Activated naive CD4-positive, alpha-beta T cell treated with anti-CD3 and anti-CD28 coated beads, Interleukin-2, amount 50 U/mL, for 16 hours (primary cell): Measurements from ENCODE around the gene ECE1.
"Not testable (repeated sequence)": the region's sequence is repeated elsewhere in the genome, so short reads cannot be mapped to it uniquely, and the experiment has no call there.

Source experiments
- DNase-seq: peaks from one replicate; pipeline ENCODE4 v3.0.0-alpha.2; 2020

ECE1 gene

GRCh38 chr1:21216835-21217811 lies 73.1 kb downstream of the ECE1 start:
- DNase-seq = peak; percentile 74

- DNase-seq = no peak
These were observed 78.1 kb downstream of the ECE1 start for GRCh38 chr1:21212126-21212525.

GRCh38 chr1:21208137-21208700 lies 82.0 kb downstream of the ECE1 start:
- DNase-seq = not testable (repeated sequence)

GRCh38 chr1:21206117-21206516 lies 84.1 kb downstream of the ECE1 start:
- no peak for DNase-seq

GRCh38 chr1:21205416-21205815 lies 84.8 kb downstream of the ECE1 start:
- no peak for DNase-seq

GRCh38 chr1:21201650-21202049 lies 88.6 kb downstream of the ECE1 start:
- DNase-seq = no peak

- not testable (repeated sequence) for DNase-seq
These were observed 89.0 kb downstream of the ECE1 start for GRCh38 chr1:21201238-21201637.

GRCh38 chr1:21200767-21201166 lies 89.5 kb downstream of the ECE1 start:
- DNase-seq = no peak

- no peak for DNase-seq
These were observed 91.3 kb downstream of the ECE1 start for GRCh38 chr1:21198929-21199328.

- DNase-seq = no peak
These were observed 97.4 kb downstream of the ECE1 start for GRCh38 chr1:21192871-21193270.

- no peak for DNase-seq
These were observed 98.0 kb downstream of the ECE1 start for GRCh38 chr1:21192284-21192683.

- DNase-seq = not testable (repeated sequence)
These were observed 99.5 kb downstream of the ECE1 start for GRCh38 chr1:21190771-21191170.

- no peak for DNase-seq
These were observed 100.3 kb downstream of the ECE1 start for GRCh38 chr1:21189906-21190500.

- DNase-seq = no peak
These were observed 100.8 kb downstream of the ECE1 start for GRCh38 chr1:21189421-21189820.

- no peak for DNase-seq
These were observed 102.0 kb downstream of the ECE1 start for GRCh38 chr1:21188235-21188634.

- no peak for DNase-seq
These were observed 105.0 kb downstream of the ECE1 start for GRCh38 chr1:21185221-21185731.

GRCh38 chr1:21184276-21184675 lies 106.0 kb downstream of the ECE1 start:
- no peak for DNase-seq

- DNase-seq = no peak
These were observed 108.0 kb downstream of the ECE1 start for GRCh38 chr1:21182181-21182731.

GRCh38 chr1:21178271-21178670 lies 112.0 kb downstream of the ECE1 start:
- not testable (repeated sequence) for DNase-seq

- DNase-seq = peak; percentile 100
These were observed 113.4 kb downstream of the ECE1 start, which contains the start of gene EIF4G3 for GRCh38 chr1:21176586-21177555. Gene EIF4G3, minus strand, starts transcription at chr1:21176897. Its CDS starts 174,155 bp downstream, at chr1:21002742.

GRCh38 chr1:21175670-21176581 lies 114.3 kb downstream of the ECE1 start:
- DNase-seq = peak; percentile 51
